Measurements from ENCODE around the gene TCOF1.

The TCOF1 gene

DNA sequence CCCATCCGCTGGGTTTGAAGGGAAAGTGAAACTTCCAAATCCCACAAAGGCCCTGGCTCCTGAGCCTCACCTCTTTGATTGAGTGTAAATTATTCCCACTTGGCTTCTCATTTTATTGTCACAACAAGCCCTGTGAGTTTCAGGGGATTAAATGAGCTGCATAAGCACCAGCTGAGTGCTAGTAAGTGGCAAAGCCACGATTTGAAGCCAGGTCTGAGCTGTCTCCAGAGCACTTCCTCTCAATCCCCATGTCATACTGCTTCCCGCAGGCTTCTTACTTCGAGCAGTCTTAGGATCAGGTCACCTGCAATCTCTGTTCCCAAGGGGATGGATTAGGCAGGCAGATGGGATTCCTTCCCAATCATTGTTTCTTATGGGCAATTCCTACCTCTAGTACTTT lies 74.1 kb downstream of the TCOF1 start:
- Histone ChIP-seq H3K4me2 (ENCODE audit: low read length) (no peak overlapping the region), H3K9me2 (ENCODE audit: low read depth, low read length) (no peaks in the 10 kb centered on the region), H4K20me1 (ENCODE audit: insufficient read depth, low read length) (no peaks in the 10 kb centered on the region), H3K9me3 (ENCODE audit: low read length) (no peaks in the 10 kb centered on the region), H3K27me3 (ENCODE audit: insufficient read depth, low read length) (no peaks in the 10 kb centered on the region), H3K4me1 (ENCODE audit: insufficient read depth, low read length, severe bottlenecking) (no peaks in the 10 kb centered on the region), H3K79me2 (ENCODE audit: insufficient read depth, low read length) (no peaks in the 10 kb centered on the region), H3K9ac (ENCODE audit: low read length) (no peak overlapping the region), H3K27ac (ENCODE audit: low read depth, low read length, poor library complexity, severe bottlenecking) (no peak overlapping the region), H3K36me3 (ENCODE audit: insufficient read depth, low read length) (no peaks in the 10 kb centered on the region), H3F3A (ENCODE audit: insufficient read depth, low read length) (no peaks in the 10 kb centered on the region), H2AFZ (ENCODE audit: low read length) (no peak overlapping the region), H3K4me3 (ENCODE audit: low read depth, low read length, poor library complexity, severe bottlenecking) (no peak overlapping the region)
- TF ChIP-seq EZH2 (IDR thresholded peaks at IDR 0.05; ENCODE audit: borderline replicate concordance, low read length) (no peak), CTCF (IDR thresholded peaks at IDR 0.05; ENCODE audit: low read length) (no peak)

DNA sequence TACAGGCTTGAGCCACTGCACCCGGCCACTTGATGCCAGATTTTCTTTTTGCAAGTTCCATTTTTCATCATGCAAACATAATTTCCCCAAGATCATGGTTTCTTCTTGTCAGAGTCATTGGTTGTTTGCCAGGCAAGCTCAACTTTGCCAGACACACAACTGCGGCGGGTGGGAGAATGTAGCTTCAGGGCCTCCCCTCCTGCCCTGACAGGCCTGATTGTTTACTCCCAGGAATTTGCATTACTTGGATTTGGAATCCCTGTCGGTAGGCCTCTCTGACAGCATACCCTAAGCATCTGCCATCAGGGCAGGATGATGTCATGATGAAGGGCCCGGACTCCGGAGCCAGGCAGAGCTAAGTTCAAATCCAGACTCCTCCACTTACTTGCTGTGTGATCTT lies 77.0 kb downstream of the TCOF1 start:
- Histone ChIP-seq H3K27ac (ENCODE audit: low read depth, low read length, poor library complexity, severe bottlenecking) (no peak overlapping the region), H3K4me2 (ENCODE audit: low read length) (no peak overlapping the region), H3K27me3 (ENCODE audit: insufficient read depth, low read length) (no peaks in the 10 kb centered on the region), H3K4me3 (ENCODE audit: low read depth, low read length, poor library complexity, severe bottlenecking) (no peak overlapping the region), H3K9me3 (ENCODE audit: low read length) (no peaks in the 10 kb centered on the region), H3K9me2 (ENCODE audit: low read depth, low read length) (no peaks in the 10 kb centered on the region), H3K79me2 (ENCODE audit: insufficient read depth, low read length) (no peaks in the 10 kb centered on the region), H3F3A (ENCODE audit: insufficient read depth, low read length) (no peaks in the 10 kb centered on the region), H3K36me3 (ENCODE audit: insufficient read depth, low read length) (no peaks in the 10 kb centered on the region), H2AFZ (ENCODE audit: low read length) (no peak overlapping the region), H4K20me1 (ENCODE audit: insufficient read depth, low read length) (no peaks in the 10 kb centered on the region), H3K9ac (ENCODE audit: low read length) (no peak overlapping the region), H3K4me1 (ENCODE audit: insufficient read depth, low read length, severe bottlenecking) (no peaks in the 10 kb centered on the region)
- TF ChIP-seq EZH2 (IDR thresholded peaks at IDR 0.05; ENCODE audit: borderline replicate concordance, low read length) (no peak), CTCF (IDR thresholded peaks at IDR 0.05; ENCODE audit: low read length) (no peak)

DNA sequence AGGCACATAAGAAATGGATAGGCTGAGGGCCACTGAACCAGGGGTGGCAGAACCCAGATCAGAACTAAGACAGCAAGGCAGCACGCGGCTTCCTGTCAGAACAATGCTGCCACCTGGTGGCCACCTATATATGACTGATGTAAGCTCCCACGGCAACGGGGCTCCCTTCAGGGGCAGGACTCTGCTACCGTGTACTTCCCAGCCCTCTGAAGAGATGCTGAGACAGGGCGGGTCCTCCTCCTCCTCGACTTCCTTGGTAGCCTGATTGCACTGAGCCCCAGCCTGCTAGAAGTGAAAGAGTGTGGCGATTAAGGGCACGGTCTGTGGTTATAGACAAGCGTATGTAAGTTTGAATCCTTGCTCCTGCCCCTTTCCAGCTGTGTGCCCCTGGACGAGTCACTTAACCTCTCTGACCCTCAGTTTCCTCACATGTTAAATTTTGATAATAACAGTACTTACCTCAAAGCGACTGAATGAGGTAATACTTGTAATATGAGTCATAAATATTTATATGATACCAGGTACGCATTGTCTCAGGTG lies 78.7 kb downstream of the TCOF1 start:
- no peak overlapping the region for H3K4me3 ChIP-seq (ENCODE audit: low read depth, low read length, poor library complexity, severe bottlenecking)
- no peaks in the 10 kb centered on the region for H3F3A ChIP-seq (ENCODE audit: insufficient read depth, low read length)
- no peaks in the 10 kb centered on the region for H3K79me2 ChIP-seq (ENCODE audit: insufficient read depth, low read length)
- no peaks in the 10 kb centered on the region for H3K27me3 ChIP-seq (ENCODE audit: insufficient read depth, low read length)
- no peaks in the 10 kb centered on the region for H3K9me2 ChIP-seq (ENCODE audit: low read depth, low read length)
- no peak overlapping the region for H3K9ac ChIP-seq (ENCODE audit: low read length)
- no peaks in the 10 kb centered on the region for H3K9me3 ChIP-seq (ENCODE audit: low read length)
- H2AFZ ChIP-seq (ENCODE audit: low read length) = no peak overlapping the region
- H4K20me1 ChIP-seq (ENCODE audit: insufficient read depth, low read length) = no peaks in the 10 kb centered on the region
- TF ChIP-seq EZH2 (IDR thresholded peaks at IDR 0.05; ENCODE audit: borderline replicate concordance, low read length) (no peak), CTCF (IDR thresholded peaks at IDR 0.05; ENCODE audit: low read length) (peak; percentile 89)
- H3K27ac ChIP-seq (ENCODE audit: low read depth, low read length, poor library complexity, severe bottlenecking) = no peak overlapping the region
- H3K4me1 ChIP-seq (ENCODE audit: insufficient read depth, low read length, severe bottlenecking) = no peaks in the 10 kb centered on the region
- no peaks in the 10 kb centered on the region for H3K36me3 ChIP-seq (ENCODE audit: insufficient read depth, low read length)
- no peak overlapping the region for H3K4me2 ChIP-seq (ENCODE audit: low read length)

All from OCI-LY1 (cell line).